Right lobe of liver (tissue), 6 donors: ENCODE data around the gene ALDH1A3. TPM values are rescaled to one million over a fixed set of nuclear protein-coding genes. Genes with fewer than 3 reads are reported as not detected.

Experiments used
- ATAC-seq, 4 donors: fragments of 200-7000 bp; cut with Tn5 transposase; one replicate each; pipeline ENCODE4 v1.9.1; 2020; ENCODE audit warnings: mild to moderate bottlenecking in 4 of 4, moderate library complexity in 4 of 4
- DNase-seq, 3 donors: peaks; one replicate each; pipeline ENCODE4 v3.0.0-alpha.2; 2020
- H3K27ac ChIP-seq, 3 donors: fragments of 200-600 bp; one replicate each; pipeline ENCODE4 v1.8.0; 2022
- H3K27me3 ChIP-seq, 2 donors: fragments of 200-600 bp; one replicate each; pipeline ENCODE4 v1.8.0; 2022
- H3K36me3 ChIP-seq, 4 donors: fragments of 200-600 bp; sonication (generic) in 1 of 4; one replicate each; pipeline versions ENCODE4 v1.5.1 to v1.8.0; 2017 to 2022; ENCODE audit warnings: control low read depth in 1 of 4
- H3K4me1 ChIP-seq, 4 donors: fragments of 200-600 bp; sonication (generic) in 1 of 4; one replicate each; pipeline versions ENCODE4 v1.5.1 to v1.8.0; 2017 to 2022; ENCODE audit warnings: control low read depth in 1 of 4
- H3K4me3 ChIP-seq, 3 donors: fragments of 200-600 bp; one replicate each; pipeline ENCODE4 v1.8.0; 2022
- H3K9me3 ChIP-seq, 4 donors: fragments of 200-600 bp; sonication (generic) in 1 of 4; one replicate each; pipeline versions ENCODE4 v1.5.1 to v1.8.0; 2017 to 2022; ENCODE audit warnings: control low read depth in 1 of 4
- CTCF ChIP-seq, 4 donors: fragments of 200-600 bp in 3 of 4; fragments of 450-650 bp in 1 of 4; IDR thresholded peaks; one replicate each; pipeline versions ENCODE4 v1.5.1 to v1.8.0; 2016 to 2022; ENCODE audit warnings: antibody characterized with exemption in 4 of 4, mild to moderate bottlenecking in 2 of 4
- POLR2A ChIP-seq: fragments of 450-650 bp; IDR thresholded peaks from one replicate; pipeline ENCODE4 v1.6.1; 2017; ENCODE audit warnings: antibody characterized with exemption, mild to moderate bottlenecking
- WGBS: methylation state at CpG from one replicate; pipeline ENCODE4 v1.1.6; 2018; ENCODE audit warnings: low coverage, low lambda C conversion rate; ENCODE audit not compliant: insufficient coverage; ENCODE audit errors: missing lambda C conversion rate; 5-methylcytosine and 5-hydroxymethylcytosine counted together
- intact Hi-C, 2 donors: fragments of 100-400 bp; cut with DNase I; formaldehyde crosslinking; loops; one replicate each; pipeline versions ENCODE4 v1.11.2 to v1.14.1; 2022
- total RNA-seq, 6 experiments: library from RNA; depleted of rRNA in 2 of 6; stranded (reverse); fragments of >200 nt in 2 of 6; fragmentation: NEBNext Ultra II Directional in 3 of 6; extraction: Animal tissue kit (Norgen Biotek cat#: 25700) in 3 of 6; gene quantifications; one replicate each; pipeline versions ENCODE4 v1.1.0 to v1.2.4, GENCODE V29; 2016 to 2023
- donor health status: DM: no; HTN: yes; CAD: no.
- donor health status: DM: no; HTN: no; CAD: no.
- donor health status: DM: no; HTN: no; CAD: no.
- donor health status: DM: no; HTN: yes; CAD: no.
- donor health status: DM: no; HTN: yes; CAD: no.

The ALDH1A3 gene
- total RNA-seq, 6 experiments from 2014 or later, result 1.6 to 7.8 (median 4.2) TPM

- WGBS, result 57% methylated on average over 5 of the region's 22 CpGs
- Histone ChIP-seq H3K4me3 (no peak overlapping the region), H3K27me3 (no peaks in the 10 kb centered on the region), H3K4me1 (no peaks in the 10 kb centered on the region), H3K36me3 (no peaks in the 10 kb centered on the region), H3K9me3 (no peaks in the 10 kb centered on the region), H3K27ac (no peak overlapping the region)
- ATAC-seq (no peak), DNase-seq (no peak)
- intact Hi-C loops, result no loop called here
- TF ChIP-seq POLR2A (no peak), CTCF (IDR thresholded peaks at IDR 0.05) (no peak)
These were observed 7.7 kb downstream of the ALDH1A3 start for GRCh38 chr15:100887211-100887913.

- H3K4me3 ChIP-seq, result no peak overlapping the region
- 45% methylated on average over 15 of the region's 20 CpGs for WGBS
- no peaks in the 10 kb centered on the region for H3K4me1 ChIP-seq
- no peak for TF ChIP-seq POLR2A
- no peak for TF ChIP-seq CTCF (IDR thresholded peaks at IDR 0.05)
- peak; percentile 21 to 53 (median 33) for ATAC-seq
- DNase-seq, result no peak
- no peaks in the 10 kb centered on the region for H3K9me3 ChIP-seq
- H3K36me3 ChIP-seq, result no peaks in the 10 kb centered on the region
- H3K27ac ChIP-seq, result no peak overlapping the region
- intact Hi-C loops, result no loop called here
- H3K27me3 ChIP-seq, result no peaks in the 10 kb centered on the region
These were observed 9.9 kb downstream of the ALDH1A3 start for GRCh38 chr15:100889385-100890050.

GRCh38 chr15:100890051-100890720, 10.6 kb downstream of the ALDH1A3 start:
- H3K27ac ChIP-seq, result no peak overlapping the region
- no peaks in the 10 kb centered on the region for H3K36me3 ChIP-seq
- no peaks in the 10 kb centered on the region for H3K9me3 ChIP-seq
- ATAC-seq, result no peak
- no peak for DNase-seq
- H3K4me1 ChIP-seq, result no peaks in the 10 kb centered on the region
- WGBS, result 51% methylated on average over 10 of the region's 10 CpGs
- TF ChIP-seq CTCF (IDR thresholded peaks at IDR 0.05), result no peak
- TF ChIP-seq POLR2A, result no peak
- intact Hi-C loops, result no loop called here
- no peak overlapping the region for H3K4me3 ChIP-seq
- no peaks in the 10 kb centered on the region for H3K27me3 ChIP-seq

GRCh38 chr15:100890850-100891249, 11.2 kb downstream of the ALDH1A3 start:
- Histone ChIP-seq H3K4me3 (no peak overlapping the region), H3K4me1 (no peaks in the 10 kb centered on the region), H3K36me3 (no peaks in the 10 kb centered on the region), H3K27ac (no peak overlapping the region), H3K27me3 (no peaks in the 10 kb centered on the region), H3K9me3 (no peaks in the 10 kb centered on the region)
- ATAC-seq (no peak), DNase-seq (peak in 1 of 3 donors; percentile 13)
- WGBS, result 49% methylated on average over 3 of the region's 6 CpGs
- intact Hi-C loops, result no loop called here
- TF ChIP-seq POLR2A (no peak), CTCF (IDR thresholded peaks at IDR 0.05) (no peak)
